ENCODE results near the gene LRR1.
"Not testable (repeated sequence)": the region's sequence is repeated elsewhere in the genome, so short reads cannot be mapped to it uniquely, and the experiment has no call there.

Gene LRR1

DNA sequence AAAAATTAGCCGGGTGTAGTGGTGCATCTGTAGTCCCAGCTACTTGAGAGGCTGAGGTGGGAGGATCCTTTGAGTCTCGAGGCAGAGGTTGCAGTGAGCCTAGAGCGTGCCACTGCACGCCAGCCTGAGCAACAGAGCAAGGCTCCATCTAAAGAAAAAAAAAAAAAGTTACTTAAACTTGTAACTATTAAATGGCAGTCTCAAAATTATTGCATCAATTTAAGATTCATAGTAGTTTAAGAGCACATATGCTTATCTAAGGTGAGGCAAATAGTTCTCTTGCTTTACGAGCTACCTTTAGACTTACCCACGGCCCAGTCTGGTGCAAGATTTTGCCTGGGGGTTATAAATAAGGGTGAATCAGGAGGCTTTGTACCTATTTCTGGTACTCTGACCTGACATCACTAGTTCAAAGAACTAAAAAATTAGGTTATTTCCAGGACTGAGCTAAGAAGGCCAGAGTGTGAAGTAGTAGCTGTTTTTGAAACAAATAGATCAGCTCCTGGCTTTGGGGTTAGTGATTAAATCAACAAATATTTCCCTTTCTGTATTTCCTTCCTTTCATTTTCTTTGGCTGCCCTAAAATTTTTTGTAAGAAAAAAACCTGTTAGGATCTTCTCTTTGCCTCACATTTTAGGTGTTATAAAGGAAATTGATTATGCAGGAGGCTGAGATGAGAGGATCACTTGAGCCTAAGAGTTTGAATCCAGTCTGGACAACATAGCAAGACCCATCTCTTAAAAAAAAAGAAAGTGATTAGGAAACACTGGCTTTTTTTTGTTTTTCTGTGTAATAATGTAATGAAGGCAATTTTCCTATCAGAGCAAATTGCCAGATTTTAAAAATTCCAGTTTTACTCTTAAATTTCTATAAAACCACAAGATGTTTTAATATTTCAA lies 25.4 kb downstream of the LRR1 start:
- no peak for DNase-seq (ENCODE audit: low read depth)

DNA sequence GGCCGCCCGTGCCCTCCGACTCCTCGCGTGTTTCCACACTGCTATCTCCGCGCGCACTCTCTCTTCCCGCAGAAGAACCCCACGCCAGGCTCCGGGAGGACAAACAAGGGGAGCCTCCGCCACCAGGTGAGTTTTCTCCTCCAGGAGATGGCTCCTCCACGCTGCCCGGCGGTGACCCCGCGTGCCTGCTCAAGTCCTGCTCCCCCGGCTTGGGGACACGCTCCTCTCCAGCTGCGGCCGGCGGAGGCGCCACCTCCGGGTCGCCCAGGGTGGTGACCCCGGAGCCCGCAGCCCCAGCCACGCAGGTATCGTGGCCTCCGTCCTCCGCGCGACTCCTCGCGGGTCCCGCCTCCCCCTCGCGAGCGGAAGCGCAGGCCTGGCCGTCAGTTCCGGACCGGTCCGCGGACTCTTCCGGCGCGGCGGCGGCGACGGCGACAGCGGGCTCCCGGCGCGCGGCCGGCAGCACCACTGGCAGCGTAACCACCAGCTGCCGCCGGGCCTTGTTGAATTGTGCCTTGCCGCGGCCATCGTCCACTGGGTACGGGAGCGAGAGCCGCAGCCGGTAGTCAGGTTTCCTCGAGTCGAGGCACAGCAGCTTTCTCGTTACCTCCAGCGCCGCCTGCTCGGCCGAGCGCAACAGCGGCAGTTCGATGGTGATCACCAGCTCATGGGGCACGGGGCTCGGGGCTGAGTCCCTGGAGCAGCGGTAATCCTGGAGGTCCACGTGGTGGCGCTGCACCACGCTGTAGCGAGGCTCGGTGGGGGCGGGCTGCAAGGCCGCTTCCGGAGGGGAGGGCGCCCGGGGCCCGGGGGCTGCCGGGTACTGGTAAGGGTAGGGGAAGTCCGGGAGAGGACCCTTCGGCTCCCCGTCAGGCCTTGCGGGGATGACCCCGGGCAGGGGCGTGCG lies 35.2 kb downstream of the LRR1 start:
- peak; percentile 92 for DNase-seq (ENCODE audit: low read depth)

DNA sequence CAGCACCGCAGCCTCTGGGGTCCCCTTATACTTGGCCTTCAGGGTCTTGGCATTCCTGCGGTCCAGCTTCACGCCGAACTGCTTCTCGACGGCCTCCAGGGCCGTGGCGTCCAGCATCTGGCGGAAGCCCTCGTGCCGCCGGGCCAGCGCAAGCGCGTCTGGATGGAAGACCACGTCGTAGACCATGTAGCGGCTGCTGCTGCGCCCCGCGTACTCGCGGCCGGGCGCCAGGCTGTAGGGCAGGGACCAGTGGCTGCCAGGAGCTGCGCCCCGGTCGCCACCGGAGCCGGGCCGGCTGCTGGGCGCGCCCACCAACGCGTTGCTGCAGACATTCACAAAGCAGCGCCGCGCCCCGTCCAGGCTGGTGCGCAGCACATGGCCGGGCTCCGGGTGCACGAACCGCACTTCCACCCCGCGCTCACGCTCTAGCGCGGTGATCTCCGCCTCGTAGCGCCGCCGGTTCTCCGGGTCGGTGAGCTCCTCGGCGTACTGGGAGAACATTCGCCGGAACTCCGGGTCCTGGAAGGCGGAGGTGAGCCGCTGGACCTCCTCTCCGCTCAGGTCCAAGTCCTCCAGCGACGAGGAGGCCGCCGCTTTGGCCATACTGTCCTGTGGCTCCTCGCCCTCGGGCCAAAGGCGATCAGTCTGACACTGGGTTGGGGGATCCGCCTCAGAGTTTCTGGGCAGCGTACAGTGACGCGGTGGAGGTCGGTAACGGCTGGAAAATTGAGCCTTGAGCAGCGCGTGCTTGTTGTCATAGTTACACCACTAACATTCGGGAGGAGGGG lies 36.0 kb downstream of the LRR1 start, which contains the start of gene DNAAF2:
Gene DNAAF2, minus strand, starts transcription at position 698 of the 788 bp plus-strand sequence. Its CDS starts 95 bp downstream, at position 603.
- DNase-seq (ENCODE audit: low read depth): peak; percentile 56

DNA sequence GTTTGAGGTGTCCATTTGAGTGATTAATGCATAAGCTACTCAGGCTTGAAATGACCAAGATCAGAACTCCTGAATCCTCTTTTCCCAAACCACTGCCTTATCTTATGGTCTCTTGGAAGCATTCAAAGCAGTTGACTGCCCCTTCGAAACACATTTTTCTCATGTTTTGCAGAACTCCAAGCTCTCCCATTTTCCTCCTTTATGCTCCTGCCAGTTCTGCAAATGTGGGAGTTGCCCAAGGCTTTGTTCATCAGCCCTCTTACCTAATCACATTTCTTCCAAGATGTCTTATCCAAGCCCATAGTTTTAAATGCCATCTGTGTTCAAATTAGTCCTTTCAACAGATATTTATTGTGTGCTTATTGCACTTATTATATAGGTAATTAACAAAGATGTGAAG lies 38.1 kb downstream of the LRR1 start:
- no peak for DNase-seq (ENCODE audit: low read depth)

DNA sequence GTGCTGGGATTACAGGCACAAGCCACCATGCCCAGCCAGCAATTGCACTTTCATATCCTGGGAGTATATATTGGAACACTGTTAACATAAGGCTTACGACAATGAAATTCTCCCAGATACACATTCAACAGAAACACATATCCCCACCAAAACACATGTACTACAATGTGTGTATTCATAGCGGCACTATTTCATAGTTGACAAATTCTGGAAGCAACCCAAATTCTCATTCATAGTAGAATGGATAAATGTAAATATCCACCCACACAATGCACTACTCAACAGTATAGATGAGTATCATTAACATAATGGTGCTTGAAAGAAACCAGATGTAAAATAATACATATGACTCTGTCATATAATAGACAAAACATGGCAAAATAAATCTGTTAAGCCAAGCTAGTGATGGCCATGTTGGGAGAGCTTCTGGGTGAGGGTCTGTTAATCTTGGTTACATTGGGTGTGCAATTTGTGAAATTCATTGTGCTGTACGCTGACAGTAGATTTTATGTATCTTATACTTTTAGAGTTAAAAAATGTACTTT lies 38.9 kb downstream of the LRR1 start:
- no peak for DNase-seq (ENCODE audit: low read depth)

DNA sequence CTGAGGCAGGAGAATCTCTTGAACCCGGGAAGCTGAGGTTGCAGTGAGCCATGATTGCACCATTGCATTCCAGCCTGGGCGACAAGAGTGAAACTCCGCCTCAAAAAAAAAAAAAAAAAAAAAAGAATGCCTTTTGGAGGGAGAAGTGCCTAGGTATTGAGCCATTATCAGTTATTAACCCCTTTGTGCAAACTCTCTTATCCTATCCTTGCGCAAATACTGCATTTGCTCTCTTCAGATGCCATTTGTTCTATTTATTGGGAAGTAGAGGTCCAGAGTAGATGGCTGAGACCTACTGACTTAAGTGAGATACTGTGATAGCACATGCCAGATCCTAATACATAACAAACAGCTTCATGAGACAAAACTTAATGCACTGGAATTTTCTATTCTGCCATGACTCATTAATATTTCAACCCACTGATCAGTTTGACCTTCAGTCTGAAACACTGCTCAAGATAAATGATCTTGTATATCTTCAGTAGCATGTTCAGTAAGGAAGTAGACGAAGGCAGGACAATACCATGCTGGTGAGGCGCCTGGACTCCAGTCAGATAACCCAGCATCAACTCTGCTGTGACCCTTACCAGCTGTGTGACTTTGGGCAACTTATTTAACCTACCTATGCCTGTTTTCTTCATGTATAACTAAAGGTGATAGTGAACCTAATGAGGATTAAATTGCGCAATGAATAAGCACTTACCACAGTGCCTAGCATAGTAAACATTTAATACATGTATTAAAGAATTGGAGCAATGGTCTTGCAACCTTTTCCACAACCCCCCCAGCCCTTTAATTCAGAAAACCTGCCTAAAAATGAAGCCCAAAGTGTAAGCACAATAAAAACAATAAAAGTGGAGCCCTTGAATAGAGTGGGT lies 42.0 kb downstream of the LRR1 start:
- no peak for DNase-seq (ENCODE audit: low read depth)

DNA sequence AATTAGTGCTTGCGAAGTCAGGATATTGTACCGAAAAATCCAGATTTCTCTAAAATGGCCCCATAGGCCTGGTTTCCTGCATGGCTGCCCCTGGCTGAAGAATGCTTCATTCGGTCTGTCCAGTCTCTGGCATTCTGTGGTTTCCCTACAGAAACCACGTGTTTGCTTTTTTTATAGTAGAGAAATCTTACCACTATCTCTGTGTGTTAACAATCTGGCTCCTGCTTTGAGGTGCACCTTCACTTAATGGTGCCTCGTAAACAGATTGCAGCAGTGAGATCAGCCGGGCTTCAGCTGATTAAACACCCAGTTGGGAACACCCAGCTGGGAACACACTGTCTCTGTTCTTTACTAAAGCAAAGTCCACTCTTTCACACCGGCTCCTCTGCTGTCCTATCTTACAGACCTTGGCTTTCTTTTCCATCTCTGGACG lies 43.0 kb downstream of the LRR1 start:
- no peak for DNase-seq (ENCODE audit: low read depth)

DNA sequence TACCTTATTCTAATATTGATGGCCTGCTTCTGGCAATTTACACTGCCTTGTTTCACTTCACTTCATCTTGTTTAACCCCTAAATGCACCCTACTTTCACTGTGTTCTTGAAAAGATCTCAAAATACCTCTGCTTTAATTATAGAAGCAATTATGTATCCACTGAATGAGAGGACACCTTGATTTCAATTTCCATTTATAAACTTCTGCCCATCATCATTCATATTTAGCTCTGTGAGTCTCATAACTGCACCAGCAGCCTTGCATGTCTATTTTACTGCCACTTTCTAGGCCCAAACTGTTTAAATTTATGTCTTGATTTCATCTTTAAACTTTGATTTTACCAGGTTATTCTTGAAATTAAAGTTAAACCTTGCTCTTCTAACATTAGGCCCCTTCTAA lies 43.4 kb downstream of the LRR1 start:
- DNase-seq (ENCODE audit: low read depth): no peak

DNA sequence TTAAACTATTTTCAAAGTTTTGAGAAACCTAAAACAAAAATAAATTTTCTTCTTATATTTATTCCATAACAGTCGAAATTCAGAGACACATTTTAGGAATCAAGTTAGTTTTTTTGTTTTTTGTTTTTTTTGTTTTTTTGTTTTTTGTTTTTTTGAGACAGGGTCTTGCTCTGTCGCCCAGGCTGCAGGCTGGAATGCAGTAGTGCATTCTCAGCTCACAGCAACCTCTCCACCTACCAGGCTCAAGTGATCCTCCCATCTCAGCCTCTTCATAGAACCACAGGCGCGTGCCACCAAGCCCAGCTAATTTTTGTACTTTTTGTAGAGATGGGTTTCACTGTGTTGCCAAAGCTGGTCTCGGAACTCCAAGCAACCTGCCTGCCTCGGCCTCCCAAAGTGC lies 54.8 kb downstream of the LRR1 start:
- DNase-seq (ENCODE audit: low read depth): no peak

DNA sequence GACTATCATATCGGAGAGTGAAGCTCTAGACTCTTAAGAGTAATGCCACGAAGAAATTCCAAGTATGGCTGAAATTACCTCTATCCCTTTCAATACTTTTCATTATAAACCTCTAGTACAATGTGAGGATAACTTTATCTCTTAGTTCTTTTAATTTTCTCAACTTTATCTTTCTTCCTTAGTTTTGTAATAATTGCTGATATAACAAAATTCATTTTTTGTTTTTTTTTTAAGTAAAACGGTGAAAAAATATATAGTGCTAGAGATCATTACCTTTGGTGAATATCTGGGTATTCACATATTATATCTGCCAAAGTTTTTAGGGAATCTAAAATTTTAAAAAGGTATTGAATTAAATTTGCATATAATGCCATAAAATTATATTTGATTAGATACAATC lies 55.8 kb downstream of the LRR1 start:
- no peak for DNase-seq (ENCODE audit: low read depth)

DNA sequence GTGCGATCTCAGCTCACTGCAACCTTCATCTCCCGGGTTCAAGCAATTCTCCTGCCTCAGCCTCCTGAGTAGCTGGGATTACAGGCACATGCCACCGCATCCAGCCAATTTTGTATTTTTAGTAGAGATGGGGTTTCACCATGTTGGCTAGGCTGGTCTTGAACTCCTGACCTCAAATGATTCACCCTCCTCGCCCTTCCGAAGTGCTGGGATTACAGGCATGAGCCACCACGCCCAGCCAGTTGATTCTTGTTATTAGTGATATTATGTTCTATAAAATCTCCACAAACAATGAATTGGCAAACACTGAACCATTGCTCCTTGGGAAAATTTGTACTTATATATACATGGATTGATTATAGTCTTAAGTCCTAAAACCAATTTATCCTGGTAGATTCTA lies 58.8 kb downstream of the LRR1 start:
- not testable (repeated sequence) for DNase-seq (ENCODE audit: low read depth)

DNA sequence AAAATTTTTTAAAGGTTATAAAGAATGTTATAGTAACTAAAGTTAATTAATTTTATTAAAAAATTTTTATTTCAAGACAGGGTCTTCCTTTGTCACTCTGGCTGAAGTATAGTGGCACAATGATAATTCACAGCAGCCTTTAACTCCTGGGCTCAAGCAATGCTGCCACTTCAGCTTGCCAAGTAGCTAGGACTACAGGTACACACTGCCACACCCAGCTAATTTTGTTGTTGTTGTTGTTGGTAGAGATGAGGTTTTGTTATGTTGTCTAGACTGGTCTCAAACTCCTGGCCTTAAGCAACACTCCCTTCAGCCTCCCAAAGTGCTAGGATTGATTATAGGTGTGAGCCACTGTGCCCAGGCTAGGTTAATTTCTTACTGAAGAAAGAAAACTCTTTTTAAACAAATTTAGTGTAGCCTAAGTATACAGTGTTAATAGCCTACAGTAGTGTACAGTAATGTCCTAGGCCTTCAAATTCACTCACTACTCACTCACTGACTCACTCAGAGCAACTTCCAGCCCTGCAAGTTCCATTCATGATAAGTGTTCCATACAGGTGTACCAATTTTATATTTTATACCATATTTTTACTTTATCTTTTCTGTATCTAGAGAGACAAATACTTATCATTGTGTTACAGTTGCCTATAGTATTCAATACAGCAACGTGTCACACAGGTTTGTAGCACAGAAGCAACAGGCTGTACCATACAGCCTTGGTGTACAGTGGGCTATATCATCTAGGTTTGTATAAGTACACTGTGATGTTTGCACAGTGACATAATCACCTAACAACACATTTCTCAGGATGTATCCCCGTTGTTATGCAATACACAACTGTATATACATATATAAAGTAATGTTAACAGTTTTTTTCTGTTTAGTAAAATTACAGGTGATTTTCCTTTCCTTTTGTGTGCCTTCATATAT lies 61.1 kb downstream of the LRR1 start:
- no peak for DNase-seq (ENCODE audit: low read depth)
